Measurements from ENCODE around the gene GTF2H4.

The GTF2H4 gene

GRCh38 chr6:30882759-30883684 is 25.0 kb upstream of the GTF2H4 start:
- no peak for DNase-seq (ENCODE audit: low read depth)

GRCh38 chr6:30883685-30884520 is 24.1 kb upstream of the GTF2H4 start, which contains the start of gene DDR1:
Gene DDR1, plus strand, starts transcription at chr6:30884519. Its CDS starts 4,211 bp downstream, at chr6:30888730.
- peak; percentile 22 for DNase-seq (ENCODE audit: low read depth)

- peak; percentile 24 for DNase-seq (ENCODE audit: low read depth)
Observed at GRCh38 chr6:30884521-30885480, 23.2 kb upstream of the GTF2H4 start.

GRCh38 chr6:30885481-30885998 is 22.5 kb upstream of the GTF2H4 start:
- DNase-seq (ENCODE audit: low read depth) = no peak

- no peak for DNase-seq (ENCODE audit: low read depth)
Observed at GRCh38 chr6:30885999-30886896, 21.8 kb upstream of the GTF2H4 start.

- no peak for DNase-seq (ENCODE audit: low read depth)
Observed at GRCh38 chr6:30886897-30887255, 21.1 kb upstream of the GTF2H4 start.

GRCh38 chr6:30887901-30888815 is 19.8 kb upstream of the GTF2H4 start:
- no peak for DNase-seq (ENCODE audit: low read depth)

GRCh38 chr6:30888816-30889495 is 19.1 kb upstream of the GTF2H4 start:
- DNase-seq (ENCODE audit: low read depth) = no peak

GRCh38 chr6:30889496-30889885 is 18.5 kb upstream of the GTF2H4 start:
- no peak for DNase-seq (ENCODE audit: low read depth)

GRCh38 chr6:30889921-30890645 is 17.9 kb upstream of the GTF2H4 start:
- DNase-seq (ENCODE audit: low read depth) = no peak

- no peak for DNase-seq (ENCODE audit: low read depth)
Observed at GRCh38 chr6:30890646-30891449, 17.2 kb upstream of the GTF2H4 start.

- DNase-seq (ENCODE audit: low read depth) = no peak
Observed at GRCh38 chr6:30891450-30891723, 16.6 kb upstream of the GTF2H4 start.

- no peak for DNase-seq (ENCODE audit: low read depth)
Observed at GRCh38 chr6:30891816-30892538, 16.0 kb upstream of the GTF2H4 start.

GRCh38 chr6:30893001-30893591 is 14.9 kb upstream of the GTF2H4 start:
- DNase-seq (ENCODE audit: low read depth) = no peak

GRCh38 chr6:30893666-30894065 is 14.3 kb upstream of the GTF2H4 start:
- no peak for DNase-seq (ENCODE audit: low read depth)

- no peak for DNase-seq (ENCODE audit: low read depth)
Observed at GRCh38 chr6:30894381-30894780, 13.6 kb upstream of the GTF2H4 start.
